Activated T-cell treated with anti-CD3 and anti-CD28 coated beads, Interleukin-2, amount 50 U/mL, for 72 hours (primary cell): Measurements from ENCODE around the gene RALGAPA1. TPM values are rescaled to one million over a fixed set of nuclear protein-coding genes. Genes with fewer than 3 reads are reported as not detected.
"Not testable (repeated sequence)": the region's sequence is repeated elsewhere in the genome, so short reads cannot be mapped to it uniquely, and the experiment has no call there.

Source experiments
- ATAC-seq, 2 donors: fragments of 150-1000 bp; cut with Tn5 transposase; replicated peaks in 1 of 2; 2 replicates each; pipeline ENCODE4 v1.10.0; 2021; ENCODE audit warnings: moderate library complexity in 2 of 2, mild to moderate bottlenecking in 1 of 2
- DNase-seq, 2 donors: peaks; one replicate each; pipeline ENCODE4 v3.0.0; 2021 to 2022; ENCODE audit warnings: mixed read lengths in 1 of 2
- H3K27ac Mint-ChIP-seq: one replicate; pipeline ENCODE4 v1.8.0; 2022; ENCODE audit warnings: mild to moderate bottlenecking, moderate library complexity, mixed read lengths
- H3K27me3 Mint-ChIP-seq: one replicate; pipeline ENCODE4 v1.8.0; 2022; ENCODE audit warnings: low read depth, mixed read lengths
- H3K36me3 Mint-ChIP-seq, 2 donors: one replicate each; pipeline ENCODE4 v1.8.0; 2022; ENCODE audit warnings: mixed read lengths in 2 of 2, mild to moderate bottlenecking in 1 of 2; ENCODE audit not compliant: insufficient read depth in 2 of 2
- H3K4me1 Mint-ChIP-seq: one replicate; pipeline ENCODE4 v1.8.0; 2022; ENCODE audit warnings: low read depth, mixed read lengths
- H3K4me3 Mint-ChIP-seq, 2 donors: one replicate each; pipeline ENCODE4 v1.8.0; 2022; ENCODE audit warnings: mild to moderate bottlenecking in 2 of 2, mixed read lengths in 2 of 2, moderate library complexity in 2 of 2
- H3K9me3 Mint-ChIP-seq, 2 donors: one replicate each; pipeline ENCODE4 v1.8.0; 2022; ENCODE audit warnings: mixed read lengths in 2 of 2
- total RNA-seq, 2 donors: library from RNA; stranded (reverse); gene quantifications; one replicate each; pipeline ENCODE4 v1.2.3, GENCODE V29; 2022

The RALGAPA1 gene
- total RNA-seq, 2 donors from 2014 or later, result 34.0 to 41.8 TPM

- Mint-ChIP-seq H3K27me3 (no peaks in the 10 kb centered on the region), H3K4me3 (no peak overlapping the region), H3K27ac (no peak overlapping the region), H3K4me1 (peaks cover 9% of the 10 kb centered on the region), H3K9me3 (no peaks in the 10 kb centered on the region), H3K36me3 (no peaks in the 10 kb centered on the region)
- no peak for ATAC-seq
- no peak for DNase-seq
These were observed 113.0 kb downstream of the RALGAPA1 start for GRCh38 chr14:35696119-35696518.

GRCh38 chr14:35695647-35696046, 113.4 kb downstream of the RALGAPA1 start:
- H3K4me3 Mint-ChIP-seq, result no peak overlapping the region
- ATAC-seq (no peak), DNase-seq (no peak)
- no peaks in the 10 kb centered on the region for H3K27me3 Mint-ChIP-seq
- H3K27ac Mint-ChIP-seq, result no peak overlapping the region
- peaks cover 9% of the 10 kb centered on the region for H3K4me1 Mint-ChIP-seq
- no peaks in the 10 kb centered on the region for H3K9me3 Mint-ChIP-seq
- no peaks in the 10 kb centered on the region for H3K36me3 Mint-ChIP-seq

GRCh38 chr14:35695072-35695471, 114.0 kb downstream of the RALGAPA1 start:
- no peak for ATAC-seq
- no peaks in the 10 kb centered on the region for H3K36me3 Mint-ChIP-seq
- H3K4me1 Mint-ChIP-seq, result peaks cover 9% of the 10 kb centered on the region
- no peaks in the 10 kb centered on the region for H3K9me3 Mint-ChIP-seq
- H3K27ac Mint-ChIP-seq, result no peak overlapping the region
- no peak overlapping the region for H3K4me3 Mint-ChIP-seq
- no peak for DNase-seq
- no peaks in the 10 kb centered on the region for H3K27me3 Mint-ChIP-seq

- Mint-ChIP-seq H3K27me3 (no peaks in the 10 kb centered on the region), H3K4me1 (peaks cover 18% of the 10 kb centered on the region), H3K9me3 (no peaks in the 10 kb centered on the region), H3K36me3 (no peaks in the 10 kb centered on the region), H3K4me3 (peak overlapping the region; percentile 8 to 53), H3K27ac (peak overlapping the region; percentile 72)
- peak; percentile 85 to 87 for ATAC-seq
- no peak for DNase-seq
These were observed 120.1 kb downstream of the RALGAPA1 start for GRCh38 chr14:35689000-35689460.

DNA sequence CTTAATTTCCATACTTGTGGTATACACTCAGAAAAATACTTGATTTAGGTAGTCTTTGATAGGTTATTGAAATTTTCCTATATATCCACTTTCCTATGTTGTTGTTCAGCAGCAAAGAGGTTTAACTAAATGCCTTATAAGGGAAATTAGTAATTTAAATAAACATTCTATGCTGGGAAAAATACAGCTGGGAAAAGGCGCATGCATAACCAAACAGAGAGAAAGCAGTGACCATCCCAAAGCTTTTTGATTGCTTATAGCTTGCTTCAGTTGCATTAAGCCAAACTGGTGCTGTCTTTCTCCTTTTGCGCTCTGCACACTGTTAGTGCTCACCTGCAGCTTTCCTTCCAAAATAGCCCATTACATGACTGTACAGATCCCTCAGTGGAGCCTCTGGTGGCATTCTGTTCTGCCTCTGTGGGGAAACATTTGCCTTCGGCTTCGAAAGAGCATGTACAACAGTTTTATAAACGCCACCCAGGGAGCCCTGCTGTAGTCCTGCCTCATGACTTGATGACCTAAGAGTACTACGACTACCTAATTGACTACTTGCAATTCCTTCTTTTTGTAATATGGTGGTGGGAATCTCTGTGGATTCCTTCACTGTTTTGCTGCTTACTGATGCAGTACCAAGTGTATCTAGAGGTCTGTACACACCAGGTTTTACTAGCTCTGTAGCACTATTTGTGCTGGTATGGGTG, 120.8 kb downstream of the RALGAPA1 start:
- no peaks in the 10 kb centered on the region for H3K9me3 Mint-ChIP-seq
- no peaks in the 10 kb centered on the region for H3K36me3 Mint-ChIP-seq
- DNase-seq, result no peak
- no peak overlapping the region for H3K27ac Mint-ChIP-seq
- H3K4me1 Mint-ChIP-seq, result peaks cover 18% of the 10 kb centered on the region
- H3K4me3 Mint-ChIP-seq, result peak overlapping the region in 1 of 2 donors; percentile 8
- H3K27me3 Mint-ChIP-seq, result no peaks in the 10 kb centered on the region
- ATAC-seq, result peak; percentile 2 to 40

- Mint-ChIP-seq H3K27ac (no peak overlapping the region), H3K9me3 (no peaks in the 10 kb centered on the region), H3K36me3 (no peaks in the 10 kb centered on the region), H3K4me3 (no peak overlapping the region), H3K27me3 (no peaks in the 10 kb centered on the region), H3K4me1 (peaks cover 18% of the 10 kb centered on the region)
- DNase-seq, result peak; percentile 26 to 36
- ATAC-seq, result peak in 1 of 2 donors; percentile 40
These were observed 121.7 kb downstream of the RALGAPA1 start for GRCh38 chr14:35687335-35687939.

- H3K9me3 Mint-ChIP-seq, DNase-seq, H3K4me3 Mint-ChIP-seq, ATAC-seq, H3K27ac Mint-ChIP-seq, H3K36me3 Mint-ChIP-seq, H3K27me3 Mint-ChIP-seq, H3K4me1 Mint-ChIP-seq: not testable (repeated sequence)
These were observed 125.4 kb downstream of the RALGAPA1 start for GRCh38 chr14:35683688-35684087.

GRCh38 chr14:35682802-35683201, 126.3 kb downstream of the RALGAPA1 start:
- ATAC-seq (no peak), DNase-seq (no peak)
- H3K9me3 Mint-ChIP-seq, result no peaks in the 10 kb centered on the region
- H3K4me1 Mint-ChIP-seq, result no peaks in the 10 kb centered on the region
- H3K27ac Mint-ChIP-seq, result no peak overlapping the region
- H3K4me3 Mint-ChIP-seq, result no peak overlapping the region
- H3K36me3 Mint-ChIP-seq, result no peaks in the 10 kb centered on the region
- H3K27me3 Mint-ChIP-seq, result no peaks in the 10 kb centered on the region

GRCh38 chr14:35678403-35679028, 130.6 kb downstream of the RALGAPA1 start:
- no peak overlapping the region for H3K4me3 Mint-ChIP-seq
- H3K4me1 Mint-ChIP-seq, result no peaks in the 10 kb centered on the region
- no peaks in the 10 kb centered on the region for H3K27me3 Mint-ChIP-seq
- peak overlapping the region; percentile 9 for H3K27ac Mint-ChIP-seq
- peaks cover 0 to 6% of the 10 kb centered on the region in 2 donors for H3K36me3 Mint-ChIP-seq
- DNase-seq, result no peak
- no peaks in the 10 kb centered on the region for H3K9me3 Mint-ChIP-seq
- ATAC-seq, result no peak

DNA sequence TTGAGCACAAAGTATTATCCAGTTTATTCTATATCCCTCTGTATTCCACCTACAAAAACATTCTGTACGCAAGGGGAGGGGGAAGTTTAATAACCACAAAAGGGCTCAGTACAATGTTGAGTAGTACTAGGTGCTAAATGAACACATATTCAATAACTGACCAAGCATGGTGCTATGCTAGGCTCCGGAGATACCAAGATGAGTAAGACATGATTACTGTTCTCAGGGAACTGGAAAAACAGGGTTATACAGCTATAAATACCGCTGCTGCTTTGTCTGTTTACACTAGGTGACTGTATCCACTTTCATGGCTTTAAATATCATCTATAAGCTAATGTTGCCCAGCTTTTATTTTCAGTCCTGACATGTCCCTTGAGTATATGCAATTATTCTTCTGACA, 139.3 kb downstream of the RALGAPA1 start:
- DNase-seq, result no peak
- Mint-ChIP-seq H3K4me1 (no peaks in the 10 kb centered on the region), H3K4me3 (no peak overlapping the region), H3K36me3 (peaks cover 0 to 4% of the 10 kb centered on the region in 2 donors), H3K27ac (no peak overlapping the region), H3K9me3 (no peaks in the 10 kb centered on the region), H3K27me3 (no peaks in the 10 kb centered on the region)
- ATAC-seq, result no peak

- peak in 1 of 2 donors; percentile 39 for ATAC-seq
- no peak for DNase-seq
- Mint-ChIP-seq H3K4me1 (no peaks in the 10 kb centered on the region), H3K27me3 (no peaks in the 10 kb centered on the region), H3K4me3 (no peak overlapping the region), H3K27ac (no peak overlapping the region), H3K9me3 (no peaks in the 10 kb centered on the region), H3K36me3 (peaks cover 1 to 4% of the 10 kb centered on the region in 2 donors)
These were observed 142.6 kb downstream of the RALGAPA1 start for GRCh38 chr14:35666429-35667043.

DNA sequence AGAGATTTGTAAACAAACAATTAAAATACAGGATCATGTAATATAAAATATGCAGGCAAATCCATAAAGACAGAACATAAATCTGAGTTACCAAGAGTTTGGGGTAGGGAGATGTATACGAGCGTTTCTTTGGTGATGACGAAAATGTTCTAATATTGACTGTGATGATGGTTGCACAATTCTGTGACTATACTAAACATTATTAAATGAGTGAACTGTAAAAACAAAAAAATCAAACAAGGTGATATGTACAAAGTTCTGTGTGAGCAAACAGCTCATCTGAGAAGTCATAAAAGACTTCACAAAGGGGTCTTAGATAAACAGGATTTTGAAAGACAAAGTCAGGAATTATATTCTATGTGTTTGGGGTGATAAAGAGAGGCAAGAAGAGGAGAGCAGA, 147.2 kb downstream of the RALGAPA1 start:
- ATAC-seq (no peak), DNase-seq (no peak)
- Mint-ChIP-seq H3K36me3 (peaks cover 0 to 1% of the 10 kb centered on the region in 2 donors), H3K4me1 (no peaks in the 10 kb centered on the region), H3K9me3 (no peaks in the 10 kb centered on the region), H3K27me3 (no peaks in the 10 kb centered on the region), H3K4me3 (no peak overlapping the region), H3K27ac (peak overlapping the region; percentile 64)

GRCh38 chr14:35653045-35653444, 156.1 kb downstream of the RALGAPA1 start:
- H3K27me3 Mint-ChIP-seq, result no peaks in the 10 kb centered on the region
- no peak for ATAC-seq

More at GRCh38 chr14:35653045-35653444, 156.1 kb downstream of the RALGAPA1 start:
- H3K27ac Mint-ChIP-seq, result no peak overlapping the region
- H3K36me3 Mint-ChIP-seq, result peaks cover 0 to 1% of the 10 kb centered on the region in 2 donors
- H3K4me3 Mint-ChIP-seq, result no peak overlapping the region
- no peak for DNase-seq
- no peaks in the 10 kb centered on the region for H3K4me1 Mint-ChIP-seq
- H3K9me3 Mint-ChIP-seq, result no peaks in the 10 kb centered on the region
